GM23248 (cell line): ENCODE data around the gene TRIM17.

Source experiments
- EZH2 ChIP-seq: fragments of 200-600 bp; sonication (generic); IDR thresholded peaks from 2 replicates; pipeline ENCODE4 v1.6.1; 2018; ENCODE audit warnings: antibody characterized with exemption, mild to moderate bottlenecking; ENCODE audit not compliant: insufficient read depth, poor library complexity, severe bottlenecking
- EZH2phosphoT487 ChIP-seq: fragments of 200-600 bp; sonication (generic); IDR thresholded peaks from 2 replicates; pipeline ENCODE4 v1.6.1; 2018; ENCODE audit warnings: antibody characterized with exemption, moderate library complexity, mild to moderate bottlenecking, low read depth; ENCODE audit not compliant: insufficient read depth

- TF ChIP-seq EZH2 (no peak), EZH2phosphoT487 (no peak)
Measured at GRCh38 chr1:228359613-228360532, 56.8 kb downstream of the TRIM17 start.
